GM13977 (cell line): ENCODE data around the gene NFIC.

ENCODE experiments used
- DNase-seq: peaks from one replicate; pipeline ENCODE4 v3.0.0; 2012; ENCODE audit warnings: low spot score
- in situ Hi-C: fragments of 300-500 bp; cut with MboI; formaldehyde crosslinking; loops from one replicate; pipeline ENCODE4 v1.12.0; 2022; ENCODE audit warnings: low sequenced_read_pairs, low pct_unique_long_range_greater_than_20kb, mixed read lengths, inconsistent platforms; ENCODE audit not compliant: unreplicated experiment
- TF ChIP-seq, protein P1 (sequence below): IDR thresholded peaks from 2 replicates; pipeline ENCODE4 v1.5.1; 2012; ENCODE audit warnings: mild to moderate bottlenecking, control low read depth; ENCODE audit not compliant: insufficient read depth; ENCODE audit errors: extremely low read depth, missing control alignments

NFIC gene

DNA sequence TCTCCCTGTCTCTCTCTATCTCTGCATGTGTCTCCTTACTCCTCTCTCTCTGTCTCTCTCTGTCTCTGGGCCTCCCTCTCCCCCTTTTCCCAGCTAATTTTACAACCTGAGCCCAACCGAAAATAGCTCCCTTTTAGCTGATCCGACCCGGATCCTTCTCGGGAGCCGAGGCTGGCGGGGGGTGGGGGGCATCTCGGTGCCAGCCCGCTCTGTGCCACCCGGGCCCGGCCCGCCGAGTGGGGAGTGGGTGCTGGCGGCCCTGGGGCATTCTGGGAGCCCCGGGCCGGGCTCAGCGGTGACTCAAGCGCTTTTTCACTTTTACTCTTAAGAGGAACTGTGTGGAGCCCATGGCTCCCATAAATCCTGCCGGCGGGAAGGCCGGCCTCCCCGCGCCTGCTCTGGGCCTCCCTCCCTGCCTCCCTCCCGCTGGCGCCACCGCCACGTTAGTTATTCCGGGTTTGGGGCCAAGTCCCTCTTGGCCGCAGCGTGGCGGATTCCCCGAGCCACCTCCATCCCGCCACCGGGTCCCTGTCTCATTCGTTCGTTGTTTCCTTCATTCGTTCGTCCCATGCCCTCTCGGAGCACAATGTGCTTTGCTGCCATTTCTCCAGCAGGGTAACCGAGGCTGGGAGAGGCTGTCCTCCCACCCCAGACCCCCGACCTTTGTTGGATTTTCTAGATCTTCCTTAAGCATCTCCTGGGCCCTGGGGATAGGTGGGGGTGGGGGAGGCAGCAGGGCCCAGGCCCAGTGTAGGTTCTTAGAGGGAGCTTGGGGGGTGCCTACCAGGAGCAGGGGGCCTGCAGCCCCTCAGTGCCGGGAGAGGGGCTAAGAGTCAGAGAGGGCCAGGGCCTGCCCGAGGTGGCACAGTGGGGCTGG lies 3.2 kb downstream of the NFIC start:
- in situ Hi-C loops: no loop called here
- DNase-seq: peak; percentile 75
- TF ChIP-seq, protein P1, sequence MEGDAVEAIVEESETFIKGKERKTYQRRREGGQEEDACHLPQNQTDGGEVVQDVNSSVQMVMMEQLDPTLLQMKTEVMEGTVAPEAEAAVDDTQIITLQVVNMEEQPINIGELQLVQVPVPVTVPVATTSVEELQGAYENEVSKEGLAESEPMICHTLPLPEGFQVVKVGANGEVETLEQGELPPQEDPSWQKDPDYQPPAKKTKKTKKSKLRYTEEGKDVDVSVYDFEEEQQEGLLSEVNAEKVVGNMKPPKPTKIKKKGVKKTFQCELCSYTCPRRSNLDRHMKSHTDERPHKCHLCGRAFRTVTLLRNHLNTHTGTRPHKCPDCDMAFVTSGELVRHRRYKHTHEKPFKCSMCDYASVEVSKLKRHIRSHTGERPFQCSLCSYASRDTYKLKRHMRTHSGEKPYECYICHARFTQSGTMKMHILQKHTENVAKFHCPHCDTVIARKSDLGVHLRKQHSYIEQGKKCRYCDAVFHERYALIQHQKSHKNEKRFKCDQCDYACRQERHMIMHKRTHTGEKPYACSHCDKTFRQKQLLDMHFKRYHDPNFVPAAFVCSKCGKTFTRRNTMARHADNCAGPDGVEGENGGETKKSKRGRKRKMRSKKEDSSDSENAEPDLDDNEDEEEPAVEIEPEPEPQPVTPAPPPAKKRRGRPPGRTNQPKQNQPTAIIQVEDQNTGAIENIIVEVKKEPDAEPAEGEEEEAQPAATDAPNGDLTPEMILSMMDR: no peak

DNA sequence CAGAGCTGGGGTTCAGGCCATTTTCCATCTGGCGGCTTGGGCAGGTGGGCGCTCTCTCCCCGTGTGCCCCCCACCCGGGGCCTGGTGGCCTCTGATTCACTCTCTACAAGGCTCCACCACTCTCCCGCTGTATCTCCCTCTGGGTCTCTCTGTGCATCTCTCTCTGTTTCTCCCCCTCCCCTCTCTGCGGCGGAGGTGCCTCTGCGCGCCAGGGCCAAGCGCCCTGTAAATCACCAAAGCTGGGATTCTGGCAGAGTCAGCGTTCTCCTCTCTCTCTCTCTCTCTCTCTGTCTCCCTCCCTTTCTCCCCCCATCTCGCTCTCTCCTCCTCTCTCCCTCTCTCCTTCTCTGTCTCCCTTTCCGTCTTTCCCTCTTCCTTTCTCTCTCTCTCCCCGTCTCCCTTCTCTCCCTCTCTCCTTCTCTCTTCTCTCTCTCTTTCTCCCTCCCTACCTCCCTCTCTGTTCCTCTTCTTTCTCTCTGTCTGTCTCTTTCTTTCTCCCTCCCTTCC lies 3.9 kb downstream of the NFIC start:
- in situ Hi-C loops: no loop called here
- DNase-seq: no peak
- TF ChIP-seq, protein P1: no peak

DNA sequence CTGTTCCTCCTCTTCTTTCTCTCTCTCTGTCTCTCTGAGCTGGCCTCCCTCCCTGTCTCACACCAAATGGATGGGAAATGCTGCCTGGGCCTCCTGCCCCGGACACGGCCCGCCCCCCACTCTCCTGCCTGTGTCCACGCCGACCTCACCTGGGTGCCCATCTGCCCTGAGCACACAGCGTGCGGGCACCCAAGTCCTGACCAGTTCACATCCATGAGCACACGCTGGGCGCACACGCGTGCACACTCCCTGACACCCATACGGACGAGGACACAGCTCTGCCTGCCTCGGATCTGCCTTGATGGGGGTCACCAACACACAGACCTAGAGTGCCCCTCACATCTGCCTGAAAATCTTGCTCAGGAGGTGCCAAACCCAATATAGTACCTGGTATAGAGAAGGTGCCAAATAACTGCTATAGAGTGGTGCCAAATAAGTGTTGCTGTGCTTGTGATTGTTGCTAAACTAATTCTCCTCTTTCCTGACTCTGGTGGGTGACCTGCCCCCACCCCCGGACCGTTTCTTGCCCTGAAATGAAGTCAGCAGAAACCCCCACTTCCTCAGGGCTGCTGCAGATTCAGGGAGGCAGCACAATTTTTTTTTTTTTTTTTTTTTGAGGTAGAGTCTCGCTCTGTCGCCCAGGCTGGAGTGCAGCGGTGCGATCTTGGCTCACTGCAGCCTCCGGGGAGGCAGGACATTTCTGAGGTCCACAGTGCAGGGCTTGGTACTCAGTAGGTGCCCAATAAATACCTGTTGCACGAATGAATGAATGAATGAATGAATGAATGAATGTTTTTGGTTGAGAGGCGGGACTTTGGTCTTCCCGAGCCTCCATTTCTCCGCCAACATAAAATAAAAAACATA lies 4.6 kb downstream of the NFIC start:
- in situ Hi-C loops: no loop called here
- peak; percentile 80 for DNase-seq
- TF ChIP-seq, protein P1: no peak

DNA sequence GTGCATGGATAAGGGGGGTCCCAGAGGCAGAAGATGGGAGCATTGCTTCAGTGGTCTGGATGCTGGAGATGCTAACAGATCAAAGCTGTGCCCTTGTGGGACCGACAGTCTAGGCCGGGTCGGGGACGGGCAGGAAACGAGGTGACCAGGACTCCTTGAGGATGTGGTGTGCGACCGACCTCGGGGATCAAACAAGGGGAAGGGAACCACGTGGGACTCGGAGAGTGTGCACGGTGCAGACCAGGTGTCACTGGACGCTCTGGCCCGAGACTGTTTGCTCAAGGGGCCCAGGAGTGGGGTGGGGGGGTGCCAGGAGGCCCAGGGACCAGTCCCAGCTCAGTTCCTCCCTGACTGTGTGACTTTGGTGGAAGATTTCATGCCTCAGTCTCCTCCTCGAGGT lies 6.0 kb downstream of the NFIC start:
- in situ Hi-C loops: no loop called here
- TF ChIP-seq, protein P1: no peak
- DNase-seq: no peak

DNA sequence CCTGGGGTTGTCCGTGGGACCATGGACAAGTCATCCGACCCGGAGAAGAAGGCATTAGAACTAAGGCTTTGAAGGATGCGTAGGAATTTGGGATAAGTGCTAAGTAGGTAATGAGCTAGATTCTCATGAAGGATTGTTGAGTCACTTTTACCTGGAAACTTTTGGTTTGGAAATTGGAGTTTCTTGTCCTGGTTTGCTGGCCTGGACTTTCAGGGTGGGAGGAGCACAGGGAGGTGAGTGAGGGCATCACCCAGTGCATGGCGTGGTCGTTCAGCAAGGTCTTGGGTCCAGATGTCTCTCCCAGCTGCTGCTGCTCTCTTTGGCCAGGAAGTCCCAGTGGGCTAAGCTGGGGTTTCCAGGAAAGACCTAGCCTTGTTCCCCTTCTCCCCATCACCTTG lies 7.6 kb downstream of the NFIC start:
- TF ChIP-seq, protein P1: no peak
- DNase-seq: no peak
- in situ Hi-C loops: no loop called here

DNA sequence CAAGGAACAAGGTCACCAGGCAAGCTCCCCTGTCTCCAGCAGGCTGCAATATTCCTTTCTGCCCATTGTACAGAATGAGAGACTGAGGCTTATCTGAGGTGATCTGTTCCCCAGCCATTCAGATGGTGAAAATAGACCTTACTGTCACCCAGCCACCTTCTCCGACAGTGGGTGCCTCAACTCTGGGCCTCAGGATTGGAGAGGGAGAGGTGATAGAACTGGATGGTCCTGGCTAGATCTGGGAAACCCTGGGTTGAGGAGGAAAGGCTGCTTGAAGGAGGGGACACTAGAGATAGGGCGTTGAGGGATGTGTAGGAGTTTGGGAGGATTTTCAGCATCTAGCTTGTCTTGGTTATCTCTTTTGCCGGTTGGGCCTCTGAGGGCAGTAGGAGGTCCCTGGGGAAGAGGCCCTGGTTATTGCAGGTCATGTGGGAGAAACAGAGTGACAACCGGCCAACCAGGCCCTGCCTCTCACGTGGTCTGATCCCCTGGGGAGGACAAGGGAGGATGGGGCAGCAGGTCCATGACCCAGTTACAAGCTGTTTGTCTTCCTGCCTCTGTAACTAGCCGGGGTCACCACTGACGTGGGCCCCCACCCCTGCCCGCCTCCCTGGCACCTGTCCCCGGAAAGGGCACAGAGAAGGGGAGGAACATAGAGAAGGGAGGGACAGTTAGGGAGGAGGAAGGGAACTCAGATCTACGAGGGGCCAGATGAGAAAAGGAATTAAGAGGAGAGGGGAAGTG lies 8.2 kb downstream of the NFIC start:
- in situ Hi-C loops: no loop called here
- TF ChIP-seq, protein P1: no peak
- DNase-seq: no peak
